ENCODE results near the gene CLPSL1.

DNA sequence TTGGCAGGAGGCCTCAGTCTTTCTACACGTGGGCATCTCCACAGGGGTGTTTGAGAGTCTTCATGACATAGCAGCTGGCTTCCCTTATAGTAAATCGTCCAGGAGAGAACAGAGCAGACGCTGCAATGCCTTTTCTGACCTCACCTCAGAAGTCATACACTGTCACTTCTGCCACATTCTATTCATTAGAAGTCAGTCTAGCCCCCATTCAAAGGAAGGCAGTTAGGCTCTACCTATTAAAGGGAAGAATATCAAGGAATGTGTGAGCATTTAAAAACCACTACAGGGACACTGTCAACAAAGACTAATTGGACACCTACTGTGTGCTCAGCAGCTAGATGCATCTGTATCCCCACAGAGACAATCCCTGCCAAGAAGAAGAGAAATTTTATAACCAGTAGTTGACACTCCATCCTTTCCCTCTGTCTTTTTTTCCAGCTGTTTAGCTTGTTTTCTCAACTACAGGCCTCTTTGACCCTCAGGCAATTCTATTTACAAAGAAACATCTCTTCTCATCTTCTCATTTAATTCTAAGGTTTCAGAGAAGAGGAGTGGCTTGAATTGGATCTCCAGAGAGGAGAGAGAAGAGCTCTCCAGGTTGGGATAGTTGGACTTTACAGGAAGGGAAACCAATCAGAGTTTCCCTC lies 25.4 kb upstream of the CLPSL1 start:
- TF ChIP-seq, protein P1, sequence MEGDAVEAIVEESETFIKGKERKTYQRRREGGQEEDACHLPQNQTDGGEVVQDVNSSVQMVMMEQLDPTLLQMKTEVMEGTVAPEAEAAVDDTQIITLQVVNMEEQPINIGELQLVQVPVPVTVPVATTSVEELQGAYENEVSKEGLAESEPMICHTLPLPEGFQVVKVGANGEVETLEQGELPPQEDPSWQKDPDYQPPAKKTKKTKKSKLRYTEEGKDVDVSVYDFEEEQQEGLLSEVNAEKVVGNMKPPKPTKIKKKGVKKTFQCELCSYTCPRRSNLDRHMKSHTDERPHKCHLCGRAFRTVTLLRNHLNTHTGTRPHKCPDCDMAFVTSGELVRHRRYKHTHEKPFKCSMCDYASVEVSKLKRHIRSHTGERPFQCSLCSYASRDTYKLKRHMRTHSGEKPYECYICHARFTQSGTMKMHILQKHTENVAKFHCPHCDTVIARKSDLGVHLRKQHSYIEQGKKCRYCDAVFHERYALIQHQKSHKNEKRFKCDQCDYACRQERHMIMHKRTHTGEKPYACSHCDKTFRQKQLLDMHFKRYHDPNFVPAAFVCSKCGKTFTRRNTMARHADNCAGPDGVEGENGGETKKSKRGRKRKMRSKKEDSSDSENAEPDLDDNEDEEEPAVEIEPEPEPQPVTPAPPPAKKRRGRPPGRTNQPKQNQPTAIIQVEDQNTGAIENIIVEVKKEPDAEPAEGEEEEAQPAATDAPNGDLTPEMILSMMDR (conservative IDR thresholded peaks at IDR 0.05) = no peak
- TF ChIP-seq EZH2 (IDR thresholded peaks at IDR 0.05; ENCODE audit: low read depth) = no peak

Measured in PC-9 (cell line).